HepG2 (cell line): Measurements from ENCODE around the gene ANKRD42. TPM values are rescaled to one million over a fixed set of nuclear protein-coding genes. Genes with fewer than 3 reads are reported as not detected.

Source experiments
- ADNP ChIP-seq: sonication (generic); formaldehyde crosslinking; IDR thresholded peaks from 2 replicates; pipeline ENCODE4 v1.4.0; 2020; ENCODE audit warnings: missing genetic modification reagents
- ISL2 ChIP-seq: sonication (generic); formaldehyde crosslinking; IDR thresholded peaks from 2 replicates; pipeline ENCODE4 v1.5.0; 2020; ENCODE audit warnings: missing genetic modification reagents
- JUN ChIP-seq: sonication (generic); formaldehyde crosslinking; IDR thresholded peaks from 2 replicates; pipeline ENCODE4 v1.4.0; 2020; ENCODE audit warnings: mild to moderate bottlenecking, missing genetic modification reagents
- KDM3A ChIP-seq: IDR thresholded peaks from 2 replicates; pipeline ENCODE4 v1.6.1; 2018; ENCODE audit warnings: low read depth, missing compliant biosample characterization
- MAFK ChIP-seq, 2 experiments: IDR thresholded peaks in 1 of 2; conservative IDR thresholded peaks in 1 of 2; 2 replicates each; pipeline ENCODE4 v1.6.1; 2011; ENCODE audit warnings: improper control_type of control experiment in 2 of 2, low read length in 2 of 2
- MIXL1 ChIP-seq: IDR thresholded peaks from 2 replicates; pipeline ENCODE4 v1.6.1; 2016
- NBN ChIP-seq: fragments of 450-650 bp; conservative IDR thresholded peaks from 2 replicates; pipeline ENCODE4 v1.6.1; 2017
- NFKBIZ ChIP-seq: IDR thresholded peaks from 2 replicates; pipeline ENCODE4 v1.6.1; 2018; ENCODE audit warnings: missing genetic modification reagents, missing compliant biosample characterization
- NONO ChIP-seq, 2 experiments: fragments of 450-650 bp in 1 of 2; sonication (generic) in 1 of 2; formaldehyde crosslinking in 1 of 2; IDR thresholded peaks in 1 of 2; conservative IDR thresholded peaks in 1 of 2; 2 replicates each; pipeline versions ENCODE4 v1.6.1 to v1.8.0; 2017 to 2022; ENCODE audit warnings: mild to moderate bottlenecking in 1 of 2, missing genetic modification reagents in 1 of 2, moderate library complexity in 1 of 2
- NR2F2 ChIP-seq: IDR thresholded peaks from 2 replicates; pipeline ENCODE4 v1.6.1; 2012; ENCODE audit warnings: low read depth, inconsistent platforms, borderline replicate concordance
- PCBP2 ChIP-seq: fragments of 200-400 bp; formaldehyde crosslinking; optimal IDR thresholded peaks from 2 replicates; pipeline ENCODE3; 2018; ENCODE audit warnings: low read length, low read depth; ENCODE audit not compliant: poor library complexity, severe bottlenecking
- POLR2G ChIP-seq: fragments of 200-400 bp; formaldehyde crosslinking; IDR thresholded peaks from 2 replicates; pipeline ENCODE4 v1.6.1; 2018; ENCODE audit warnings: mild to moderate bottlenecking, low read depth, low read length, moderate library complexity
- RARA ChIP-seq: IDR thresholded peaks from 2 replicates; pipeline ENCODE4 v1.6.1; 2016; ENCODE audit warnings: missing genetic modification reagents, missing compliant biosample characterization
- SP2 ChIP-seq: sonication (generic); formaldehyde crosslinking; IDR thresholded peaks from 2 replicates; pipeline ENCODE4 v1.5.1; 2020; ENCODE audit warnings: mild to moderate bottlenecking, missing genetic modification reagents
- TAF1 ChIP-seq: sonication (generic); formaldehyde crosslinking; IDR thresholded peaks from 2 replicates; pipeline ENCODE4 v1.4.0; 2020; ENCODE audit warnings: missing genetic modification reagents
- TBL1XR1 ChIP-seq: fragments of 150-350 bp; IDR thresholded peaks from 2 replicates; pipeline ENCODE4 v1.6.1; 2014; ENCODE audit warnings: borderline replicate concordance, low read length; ENCODE audit not compliant: partially characterized antibody
- TEAD3 ChIP-seq: optimal IDR thresholded peaks from 2 replicates; pipeline ENCODE3; 2016; ENCODE audit warnings: borderline replicate concordance
- ZNF251 ChIP-seq: sonication (generic); formaldehyde crosslinking; IDR thresholded peaks from 2 replicates; pipeline ENCODE4 v1.9.0; 2021; ENCODE audit warnings: mild to moderate bottlenecking, missing genetic modification reagents
- ZNF253 ChIP-seq: sonication (generic); formaldehyde crosslinking; IDR thresholded peaks from 2 replicates; pipeline ENCODE4 v1.8.0; 2022; ENCODE audit warnings: mild to moderate bottlenecking, missing genetic modification reagents, borderline replicate concordance
- ZNF326 ChIP-seq: sonication (generic); formaldehyde crosslinking; IDR thresholded peaks from 2 replicates; pipeline ENCODE4 v1.4.0; 2020; ENCODE audit warnings: missing genetic modification reagents, borderline replicate concordance
- ZNF652 ChIP-seq: IDR thresholded peaks from 2 replicates; pipeline ENCODE4 v1.6.1; 2016; ENCODE audit warnings: low read depth, borderline replicate concordance
- ZSCAN20 ChIP-seq: sonication (generic); formaldehyde crosslinking; IDR thresholded peaks from 2 replicates; pipeline ENCODE4 v1.4.0; 2020; ENCODE audit warnings: missing genetic modification reagents, mild to moderate bottlenecking, borderline replicate concordance
- polyA plus RNA-seq, 8 experiments: library from polyadenylated mRNA; depleted of rRNA in 3 of 8; stranded (reverse) in 7 of 8; unstranded in 1 of 8; fragments of >200 nt; fragmentation: Illumina TruSeq in 4 of 8; extraction: Trizol in 4 of 8; gene quantifications; 2 replicates each; pipeline versions ENCODE4 v1.2.1 to v1.2.3, GENCODE V29; 2011 to 2016; ENCODE audit warnings: low read depth in 4 of 8, missing spikeins in 1 of 8, mixed read lengths in 1 of 8; ENCODE audit not compliant: insufficient read depth in 1 of 8
- total RNA-seq, 5 experiments: library from RNA; depleted of rRNA; stranded (reverse); fragments of >200 nt; fragmentation: Illumina TruSeq; extraction: Trizol; gene quantifications; 2 replicates each; pipeline ENCODE4 v1.2.3, GENCODE V29; 2016; ENCODE audit warnings: low read depth in 1 of 5
- TF ChIP-seq, protein P1 (sequence below): sonication (generic); formaldehyde crosslinking; IDR thresholded peaks from 2 replicates; pipeline ENCODE4 v1.4.0; 2020; ENCODE audit warnings: missing genetic modification reagents
- TF ChIP-seq, protein P2 (sequence below): IDR thresholded peaks from 2 replicates; pipeline ENCODE4 v1.6.1; 2016; ENCODE audit warnings: low read depth, borderline replicate concordance

ANKRD42 gene
- total and polyA plus RNA-seq, 2 of the 13 experiments (the other 11 are each of a cell fraction or from before 2014, with no cell fraction given): 2.2 to 3.7 TPM

DNA sequence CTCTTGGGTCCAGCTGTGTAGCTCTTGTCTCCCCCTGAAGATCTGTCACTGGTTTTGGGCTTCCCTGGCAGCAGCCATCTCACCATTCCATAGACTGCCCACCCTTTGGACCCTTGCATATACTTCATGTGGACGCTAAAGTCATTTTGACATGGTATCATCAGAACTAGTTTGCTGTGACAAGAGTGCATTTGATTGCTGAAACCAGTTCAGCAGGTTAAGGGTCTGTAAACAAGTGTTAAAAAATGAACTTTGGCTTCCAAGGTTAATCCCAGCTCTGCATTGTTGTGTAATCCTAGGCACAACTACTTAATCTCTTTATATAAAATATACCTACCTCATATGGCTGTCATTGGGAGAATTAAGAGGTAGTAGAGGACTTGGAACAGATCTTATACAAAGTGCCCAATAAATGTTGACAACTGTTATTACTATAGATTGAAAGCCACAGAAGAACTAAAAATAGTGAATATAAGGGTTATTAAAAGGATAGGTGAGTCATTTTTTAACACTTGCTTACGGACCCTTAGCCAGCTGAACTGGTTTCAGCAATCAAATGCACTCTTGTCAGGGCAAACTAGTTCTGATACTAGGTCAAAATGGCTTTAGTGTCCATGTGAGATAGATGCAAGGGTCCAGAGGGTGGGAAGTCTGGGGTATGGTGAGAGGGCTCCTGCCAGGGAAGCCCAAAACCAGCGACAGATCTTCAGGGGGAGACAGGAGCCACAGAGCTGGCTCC, 63.3 kb downstream of the ANKRD42 start (continued):
- TF ChIP-seq PCBP2 (no peak), ZNF253 (CRISPR knock-in tag) (no peak), MIXL1 (CRISPR knock-in tag) (peak; percentile 71), ZNF326 (CRISPR knock-in tag) (no peak), JUN (CRISPR knock-in tag) (no peak), POLR2G (no peak), TAF1 (CRISPR knock-in tag) (no peak), NBN (no peak), MAFK (conservative IDR thresholded peaks at IDR 0.05 in 1 of 2, IDR thresholded peaks at IDR 0.05 in 1 of 2; ENCODE audit: low read length in 2 of 2) (no peak), ADNP (no peak), TBL1XR1 (no peak), NFKBIZ (CRISPR knock-in tag) (no peak), RARA (CRISPR knock-in tag) (peak; percentile 79), TEAD3 (CRISPR knock-in tag) (peak; percentile 47), ZNF652 (CRISPR knock-in tag) (peak; percentile 90), ISL2 (CRISPR knock-in tag) (peak; percentile 34; the same call in 1 of the 2 replicates), NR2F2 (peak; percentile 85), NONO (IDR thresholded peaks at IDR 0.05) (no peak), NONO (CRISPR knock-in tag; conservative IDR thresholded peaks at IDR 0.05) (no peak), KDM3A (CRISPR knock-in tag) (no peak), ZNF251 (CRISPR knock-in tag) (no peak), SP2 (CRISPR knock-in tag) (no peak), ZSCAN20 (CRISPR knock-in tag) (no peak)
- TF ChIP-seq, protein P1, sequence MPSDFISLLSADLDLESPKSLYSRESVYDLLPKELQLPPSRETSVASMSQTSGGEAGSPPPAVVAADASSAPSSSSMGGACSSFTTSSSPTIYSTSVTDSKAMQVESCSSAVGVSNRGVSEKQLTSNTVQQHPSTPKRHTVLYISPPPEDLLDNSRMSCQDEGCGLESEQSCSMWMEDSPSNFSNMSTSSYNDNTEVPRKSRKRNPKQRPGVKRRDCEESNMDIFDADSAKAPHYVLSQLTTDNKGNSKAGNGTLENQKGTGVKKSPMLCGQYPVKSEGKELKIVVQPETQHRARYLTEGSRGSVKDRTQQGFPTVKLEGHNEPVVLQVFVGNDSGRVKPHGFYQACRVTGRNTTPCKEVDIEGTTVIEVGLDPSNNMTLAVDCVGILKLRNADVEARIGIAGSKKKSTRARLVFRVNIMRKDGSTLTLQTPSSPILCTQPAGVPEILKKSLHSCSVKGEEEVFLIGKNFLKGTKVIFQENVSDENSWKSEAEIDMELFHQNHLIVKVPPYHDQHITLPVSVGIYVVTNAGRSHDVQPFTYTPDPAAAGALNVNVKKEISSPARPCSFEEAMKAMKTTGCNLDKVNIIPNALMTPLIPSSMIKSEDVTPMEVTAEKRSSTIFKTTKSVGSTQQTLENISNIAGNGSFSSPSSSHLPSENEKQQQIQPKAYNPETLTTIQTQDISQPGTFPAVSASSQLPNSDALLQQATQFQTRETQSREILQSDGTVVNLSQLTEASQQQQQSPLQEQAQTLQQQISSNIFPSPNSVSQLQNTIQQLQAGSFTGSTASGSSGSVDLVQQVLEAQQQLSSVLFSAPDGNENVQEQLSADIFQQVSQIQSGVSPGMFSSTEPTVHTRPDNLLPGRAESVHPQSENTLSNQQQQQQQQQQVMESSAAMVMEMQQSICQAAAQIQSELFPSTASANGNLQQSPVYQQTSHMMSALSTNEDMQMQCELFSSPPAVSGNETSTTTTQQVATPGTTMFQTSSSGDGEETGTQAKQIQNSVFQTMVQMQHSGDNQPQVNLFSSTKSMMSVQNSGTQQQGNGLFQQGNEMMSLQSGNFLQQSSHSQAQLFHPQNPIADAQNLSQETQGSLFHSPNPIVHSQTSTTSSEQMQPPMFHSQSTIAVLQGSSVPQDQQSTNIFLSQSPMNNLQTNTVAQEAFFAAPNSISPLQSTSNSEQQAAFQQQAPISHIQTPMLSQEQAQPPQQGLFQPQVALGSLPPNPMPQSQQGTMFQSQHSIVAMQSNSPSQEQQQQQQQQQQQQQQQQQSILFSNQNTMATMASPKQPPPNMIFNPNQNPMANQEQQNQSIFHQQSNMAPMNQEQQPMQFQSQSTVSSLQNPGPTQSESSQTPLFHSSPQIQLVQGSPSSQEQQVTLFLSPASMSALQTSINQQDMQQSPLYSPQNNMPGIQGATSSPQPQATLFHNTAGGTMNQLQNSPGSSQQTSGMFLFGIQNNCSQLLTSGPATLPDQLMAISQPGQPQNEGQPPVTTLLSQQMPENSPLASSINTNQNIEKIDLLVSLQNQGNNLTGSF (CRISPR knock-in tag): no peak
- TF ChIP-seq, protein P2, sequence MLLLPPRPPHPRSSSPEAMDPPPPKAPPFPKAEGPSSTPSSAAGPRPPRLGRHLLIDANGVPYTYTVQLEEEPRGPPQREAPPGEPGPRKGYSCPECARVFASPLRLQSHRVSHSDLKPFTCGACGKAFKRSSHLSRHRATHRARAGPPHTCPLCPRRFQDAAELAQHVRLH (CRISPR knock-in tag): no peak
